Lower lobe of right lung (tissue), 2 donors: ENCODE results near the gene PIK3IP1. TPM values are rescaled to one million over a fixed set of nuclear protein-coding genes. Genes with fewer than 3 reads are reported as not detected.

Experiments used
- ATAC-seq, 2 donors: fragments of 200-7000 bp; cut with Tn5 transposase; one replicate each; pipeline ENCODE4 v1.9.1; 2020 to 2022; ENCODE audit warnings: mild to moderate bottlenecking in 2 of 2, moderate library complexity in 2 of 2
- DNase-seq: peaks from one replicate; pipeline ENCODE4 v3.0.0-alpha.2; 2020
- H3K27ac ChIP-seq: fragments of 200-600 bp; one replicate; pipeline ENCODE4 v1.8.0; 2022
- H3K27me3 ChIP-seq: fragments of 200-600 bp; one replicate; pipeline ENCODE4 v1.8.0; 2022; ENCODE audit warnings: low read depth
- H3K36me3 ChIP-seq: fragments of 200-600 bp; one replicate; pipeline ENCODE4 v1.8.0; 2022; ENCODE audit warnings: mild to moderate bottlenecking
- H3K4me1 ChIP-seq: fragments of 200-600 bp; one replicate; pipeline ENCODE4 v1.8.0; 2022
- H3K4me3 ChIP-seq: fragments of 200-600 bp; one replicate; pipeline ENCODE4 v1.8.0; 2022; ENCODE audit warnings: mild to moderate bottlenecking
- H3K9me3 ChIP-seq: fragments of 200-600 bp; one replicate; pipeline ENCODE4 v1.8.0; 2022
- CTCF ChIP-seq: fragments of 200-600 bp; IDR thresholded peaks from one replicate; pipeline ENCODE4 v1.8.0; 2022; ENCODE audit warnings: antibody characterized with exemption, mild to moderate bottlenecking
- intact Hi-C: fragments of 100-400 bp; cut with DNase I; formaldehyde crosslinking; loops from one replicate; pipeline ENCODE4 v1.11.0; 2022
- long read RNA-seq: library from polyadenylated mRNA; unstranded; transcript quantifications from one replicate; pipeline ENCODE4 v2.0.0, GENCODE V29; 2021
- total RNA-seq: library from RNA; stranded (reverse); fragmentation: NEBNext Ultra II Directional; extraction: Animal tissue kit (Norgen Biotek cat#: 25700); gene quantifications from one replicate; pipeline ENCODE4 v1.2.1, GENCODE V29; 2021
- donor health status: DM: no; HTN: yes; CAD: no; lungs with severe emphysema.

Gene PIK3IP1
- total RNA-seq = 54.9 TPM
- long read RNA-seq, transcript PIK3IP1-203 (5 exons, 2,374 nt) = minor isoform, 7 of 146 reads
- long read RNA-seq, transcript PIK3IP1-201 (6 exons, 2,467 nt) = major isoform, 96 of 146 reads
- long read RNA-seq, partial matches to known transcripts = 13 of 146 reads
- long read RNA-seq, other reads (novel, unspliced or antisense) = 21 of 146 reads

GRCh38 chr22:31292236-31292989 is at the start of gene PIK3IP1:
TSS of gene PIK3IP1 (minus strand) at chr22:31292488. CDS start at chr22:31292344, 144 bp downstream.
- TF ChIP-seq CTCF = peak; percentile 69
- peaks cover 72% of the 10 kb centered on the region for H3K4me1 ChIP-seq
- intact Hi-C loops = no loop called here
- H3K36me3 ChIP-seq = peaks cover 20% of the 10 kb centered on the region
- no peaks in the 10 kb centered on the region for H3K27me3 ChIP-seq
- peak within 1 kb of the TSS; percentile 96 for H3K27ac ChIP-seq
- H3K4me3 ChIP-seq = peak within 1 kb of the TSS; percentile 78
- no peaks in the 10 kb centered on the region for H3K9me3 ChIP-seq
- DNase-seq = peak; percentile 90
- peak; percentile 71 to 75 for ATAC-seq

DNA sequence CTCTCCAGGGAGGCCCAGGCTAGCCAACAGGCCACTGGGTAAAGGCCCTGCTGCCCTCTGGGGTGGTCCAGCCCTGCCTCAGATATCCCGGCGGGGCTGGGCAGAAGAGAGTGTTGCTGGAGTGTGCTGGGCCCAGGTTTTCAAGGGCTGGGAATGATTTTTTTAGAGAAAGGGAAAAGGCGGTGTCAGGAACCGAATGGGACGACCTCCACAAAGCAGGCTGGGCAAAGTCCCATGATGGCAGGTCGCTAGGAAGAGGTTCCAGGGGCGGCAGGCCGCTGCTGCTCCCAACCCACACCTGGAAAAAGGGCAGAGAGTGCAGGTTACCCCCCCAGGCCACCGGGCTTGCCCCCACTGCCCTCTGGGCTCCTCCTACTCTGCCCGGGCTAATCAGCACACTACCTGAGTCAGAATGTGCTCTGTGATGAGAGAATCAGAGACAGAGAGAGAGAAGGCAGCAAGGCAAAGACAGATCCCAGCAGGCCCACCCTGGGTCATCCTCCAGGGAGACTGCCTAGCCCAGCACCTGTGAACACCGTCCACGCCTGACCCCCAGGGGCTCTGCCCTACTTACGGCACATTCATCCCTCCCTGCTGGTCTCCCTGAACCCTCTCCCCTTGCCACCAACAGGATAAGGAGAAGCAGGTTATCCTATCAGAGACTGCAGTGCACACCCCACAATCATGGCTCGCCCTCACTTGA is 49.2 kb upstream of the PIK3IP1 start:
- TF ChIP-seq CTCF = no peak
- no peak for ATAC-seq
- Histone ChIP-seq H3K36me3 (peaks cover 64% of the 10 kb centered on the region), H3K27me3 (no peaks in the 10 kb centered on the region), H3K27ac (no peak overlapping the region), H3K4me3 (no peak overlapping the region), H3K9me3 (no peaks in the 10 kb centered on the region), H3K4me1 (peaks cover 54% of the 10 kb centered on the region)
- intact Hi-C loops = no loop called here
- DNase-seq = no peak

GRCh38 chr22:31340765-31341247 is 48.5 kb upstream of the PIK3IP1 start:
- TF ChIP-seq CTCF = no peak
- intact Hi-C loops = no loop called here

GRCh38 chr22:31340360-31340759 is 48.1 kb upstream of the PIK3IP1 start:
- TF ChIP-seq CTCF = no peak
- H3K27me3 ChIP-seq = no peaks in the 10 kb centered on the region
- no peak for ATAC-seq
- peaks cover 73% of the 10 kb centered on the region for H3K36me3 ChIP-seq
- intact Hi-C loops = no loop called here
- DNase-seq = no peak
- H3K4me3 ChIP-seq = no peak overlapping the region
- H3K4me1 ChIP-seq = peaks cover 54% of the 10 kb centered on the region
- H3K27ac ChIP-seq = no peak overlapping the region
- no peaks in the 10 kb centered on the region for H3K9me3 ChIP-seq

More at GRCh38 chr22:31340765-31341247, 48.5 kb upstream of the PIK3IP1 start:
- H3K27me3 ChIP-seq = no peaks in the 10 kb centered on the region
- ATAC-seq (no peak), DNase-seq (no peak)
- no peaks in the 10 kb centered on the region for H3K9me3 ChIP-seq
- no peak overlapping the region for H3K27ac ChIP-seq
- peaks cover 70% of the 10 kb centered on the region for H3K36me3 ChIP-seq
- H3K4me1 ChIP-seq = peaks cover 54% of the 10 kb centered on the region
- H3K4me3 ChIP-seq = no peak overlapping the region

DNA sequence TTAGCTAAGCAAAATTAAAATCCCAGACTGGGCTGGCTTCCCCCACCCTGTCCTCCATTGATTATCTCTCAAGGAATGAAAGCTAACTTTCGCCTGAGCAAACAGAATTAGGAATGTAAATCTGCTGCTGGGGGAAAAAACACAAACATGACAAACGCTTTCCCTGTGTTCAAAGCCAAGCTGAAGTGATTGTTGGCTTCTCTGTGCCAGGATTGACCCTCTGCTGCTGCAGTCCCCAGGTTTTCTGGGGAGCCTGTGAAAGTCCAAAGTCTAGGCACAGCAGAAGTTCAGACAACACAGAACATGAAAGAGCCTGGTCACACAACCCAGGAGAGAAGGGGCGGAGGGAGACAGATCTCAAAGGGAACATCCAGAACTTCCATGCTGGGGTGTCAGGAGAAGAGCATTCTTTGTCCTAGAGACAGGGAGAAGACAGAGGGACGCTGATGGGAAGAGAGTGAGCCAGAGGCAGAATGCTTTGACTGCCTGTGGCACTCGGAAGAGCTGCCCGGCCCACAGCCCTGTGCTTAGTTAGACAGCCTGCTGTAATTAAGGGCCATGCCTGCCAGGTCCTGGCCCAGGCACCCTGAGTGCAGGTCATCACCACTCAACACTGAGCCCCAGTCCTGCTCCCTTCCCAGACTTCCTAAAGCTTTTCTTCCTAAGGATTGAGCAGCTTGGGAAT is 47.0 kb upstream of the PIK3IP1 start:
- ATAC-seq (no peak), DNase-seq (no peak)
- Histone ChIP-seq H3K27me3 (no peaks in the 10 kb centered on the region), H3K9me3 (no peaks in the 10 kb centered on the region), H3K27ac (peak overlapping the region; percentile 11), H3K36me3 (peaks cover 78% of the 10 kb centered on the region), H3K4me1 (peaks cover 44% of the 10 kb centered on the region), H3K4me3 (no peak overlapping the region)
- intact Hi-C loops = no loop called here
- no peak for TF ChIP-seq CTCF
